ENCODE data around the gene DNAJA4.
A peak's percentile ranks its signal among the peaks of the same experiment; 100 is the strongest.
"Not testable (repeated sequence)": the region's sequence is repeated elsewhere in the genome, so short reads cannot be mapped to it uniquely, and the experiment has no call there.

The DNAJA4 gene

GRCh38 chr15:78242128-78242527, 22.2 kb upstream of the DNAJA4 start:
- Mint-ChIP-seq H3K36me3 (ENCODE audit: low read depth) (no peaks in the 10 kb centered on the region), H3K9me3 (peaks cover 4% of the 10 kb centered on the region), H3K27me3 (ENCODE audit: low read depth) (peaks cover 19% of the 10 kb centered on the region), H3K4me1 (peaks cover 14% of the 10 kb centered on the region), H3K27ac (no peak overlapping the region), H3K4me3 (no peak overlapping the region)
- peak in 2 of 3 experiments; percentile 30 to 35 for TF ChIP-seq CTCF (IDR thresholded peaks at IDR 0.05; ENCODE audit: unreplicated experiment in 3 of 3)

- H3K9me3 Mint-ChIP-seq: peaks cover 4% of the 10 kb centered on the region
- no peak overlapping the region for H3K4me3 Mint-ChIP-seq
- peaks cover 15% of the 10 kb centered on the region for H3K27me3 Mint-ChIP-seq (ENCODE audit: low read depth)
- H3K4me1 Mint-ChIP-seq: peaks cover 14% of the 10 kb centered on the region
- no peak for TF ChIP-seq CTCF (IDR thresholded peaks at IDR 0.05; ENCODE audit: unreplicated experiment in 3 of 3)
- H3K27ac Mint-ChIP-seq: peak overlapping the region in 1 of 3 experiments; percentile 55
- H3K36me3 Mint-ChIP-seq (ENCODE audit: low read depth): no peaks in the 10 kb centered on the region
Measured at GRCh38 chr15:78243058-78243457, 21.3 kb upstream of the DNAJA4 start.

GRCh38 chr15:78243491-78243941, 20.8 kb upstream of the DNAJA4 start:
- peaks cover 15% of the 10 kb centered on the region for H3K27me3 Mint-ChIP-seq (ENCODE audit: low read depth)

GRCh38 chr15:78244101-78244500, 20.3 kb upstream of the DNAJA4 start:
- Mint-ChIP-seq H3K27me3 (ENCODE audit: low read depth) (peaks cover 15% of the 10 kb centered on the region), H3K4me3 (no peak overlapping the region), H3K4me1 (peaks cover 14% of the 10 kb centered on the region), H3K36me3 (ENCODE audit: low read depth) (no peaks in the 10 kb centered on the region), H3K9me3 (peaks cover 4% of the 10 kb centered on the region), H3K27ac (no peak overlapping the region)
- no peak for TF ChIP-seq CTCF (IDR thresholded peaks at IDR 0.05; ENCODE audit: unreplicated experiment in 3 of 3)

More at GRCh38 chr15:78243491-78243941, 20.8 kb upstream of the DNAJA4 start:
- no peaks in the 10 kb centered on the region for H3K36me3 Mint-ChIP-seq (ENCODE audit: low read depth)
- H3K4me3 Mint-ChIP-seq: no peak overlapping the region
- peaks cover 14% of the 10 kb centered on the region for H3K4me1 Mint-ChIP-seq
- no peak for TF ChIP-seq CTCF (IDR thresholded peaks at IDR 0.05; ENCODE audit: unreplicated experiment in 3 of 3)
- H3K9me3 Mint-ChIP-seq: peaks cover 4% of the 10 kb centered on the region
- peak overlapping the region in 1 of 3 experiments; percentile 55 for H3K27ac Mint-ChIP-seq

- peaks cover 14% of the 10 kb centered on the region for H3K4me1 Mint-ChIP-seq
- peaks cover 15% of the 10 kb centered on the region for H3K27me3 Mint-ChIP-seq (ENCODE audit: low read depth)
- peak overlapping the region in 1 of 3 experiments; percentile 49 for H3K27ac Mint-ChIP-seq
- TF ChIP-seq CTCF (IDR thresholded peaks at IDR 0.05; ENCODE audit: unreplicated experiment in 3 of 3): no peak
- peaks cover 4% of the 10 kb centered on the region for H3K9me3 Mint-ChIP-seq
- no peak overlapping the region for H3K4me3 Mint-ChIP-seq
- H3K36me3 Mint-ChIP-seq (ENCODE audit: low read depth): no peaks in the 10 kb centered on the region
Measured at GRCh38 chr15:78244893-78245292, 19.5 kb upstream of the DNAJA4 start.

- H3K36me3 Mint-ChIP-seq (ENCODE audit: low read depth); H3K9me3 Mint-ChIP-seq: not testable (repeated sequence)
- Mint-ChIP-seq H3K4me3 (peak overlapping the region in 1 of 3 experiments; percentile 55), H3K4me1 (peaks cover 14% of the 10 kb centered on the region), H3K27ac (peak overlapping the region in 2 of 3 experiments; percentile 28 to 49), H3K27me3 (ENCODE audit: low read depth) (peaks cover 15% of the 10 kb centered on the region)
Measured at GRCh38 chr15:78245392-78245791, 19.0 kb upstream of the DNAJA4 start.

GRCh38 chr15:78245976-78246620, 18.3 kb upstream of the DNAJA4 start:
- not testable (repeated sequence) for H3K36me3 Mint-ChIP-seq (ENCODE audit: low read depth); H3K27ac Mint-ChIP-seq; H3K4me3 Mint-ChIP-seq; H3K9me3 Mint-ChIP-seq
- peaks cover 14% of the 10 kb centered on the region for H3K4me1 Mint-ChIP-seq
- H3K27me3 Mint-ChIP-seq (ENCODE audit: low read depth): peaks cover 12% of the 10 kb centered on the region

Measured in nephron (organoid).